ENCODE results near the gene CIAPIN1. TPM values are rescaled to one million over a fixed set of nuclear protein-coding genes. Genes with fewer than 3 reads are reported as not detected.

The CIAPIN1 gene
- total RNA-seq, 1 experiment from 2014 or later: 68.5 TPM

DNA sequence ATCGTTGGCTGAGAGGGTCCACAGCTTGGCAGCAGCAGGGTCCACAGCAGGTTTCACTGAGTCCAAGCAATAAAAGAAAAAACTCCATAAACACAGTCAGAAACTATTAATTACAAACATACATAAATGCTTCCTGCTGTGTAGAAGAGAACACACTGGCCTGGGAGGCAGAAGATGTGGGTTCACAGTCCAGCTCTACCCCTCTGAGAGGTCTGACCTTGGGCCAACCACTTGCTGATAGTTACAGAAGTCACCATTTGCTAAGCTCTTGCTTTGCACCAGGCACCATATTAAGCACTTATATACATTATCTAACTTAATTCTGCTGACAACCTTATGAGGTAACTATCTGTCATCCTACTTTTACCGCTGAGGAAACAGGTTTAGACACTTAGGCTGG is 14.7 kb downstream of the CIAPIN1 start:
- no TSS peak for BruUV-seq (replicated peaks)
- no peak for ATAC-seq
- RAD21 ChIA-PET (ENCODE audit: low non-redundant PET in 1 of 2, low total read pairs in 2 of 2, uncharacterized antibody in 2 of 2, unreplicated experiment in 2 of 2): no interaction called here
- peaks cover 68 to 72% of the 10 kb centered on the region in 2 experiments for H3K36me3 ChIP-seq (ENCODE audit: control insufficient read depth in 1 of 2, insufficient read depth in 2 of 2, low read length in 2 of 2)
- no peak overlapping the region for H3K27ac ChIP-seq (ENCODE audit: low read depth, low read length)
- intact Hi-C loops (cut with micrococcal nuclease): no loop called here
- no peaks in the 10 kb centered on the region for H3K79me2 ChIP-seq (ENCODE audit: insufficient read depth, low read length)
- no peaks in the 10 kb centered on the region for H4K20me1 ChIP-seq (ENCODE audit: insufficient read depth)
- H3K4me3 ChIP-seq (replicated peaks in 1 of 2; ENCODE audit: low read depth in 1 of 2, low read length in 2 of 2): no peak overlapping the region
- CTCF ChIA-PET: no interaction called here
- no peak for TF ChIP-seq TCF7L2 (IDR thresholded peaks at IDR 0.05; ENCODE audit: borderline replicate concordance, extremely low read depth, insufficient read depth, insufficient read length)
- TF ChIP-seq EGR1 (IDR thresholded peaks at IDR 0.05; ENCODE audit: low read depth): no peak
- TF ChIP-seq SP1 (IDR thresholded peaks at IDR 0.05; ENCODE audit: low read depth): no peak
- no peak for TF ChIP-seq ZFX (IDR thresholded peaks at IDR 0.05)
- no peak for TF ChIP-seq CEBPB (IDR thresholded peaks at IDR 0.05; ENCODE audit: low read depth)
- TF ChIP-seq, protein P1, sequence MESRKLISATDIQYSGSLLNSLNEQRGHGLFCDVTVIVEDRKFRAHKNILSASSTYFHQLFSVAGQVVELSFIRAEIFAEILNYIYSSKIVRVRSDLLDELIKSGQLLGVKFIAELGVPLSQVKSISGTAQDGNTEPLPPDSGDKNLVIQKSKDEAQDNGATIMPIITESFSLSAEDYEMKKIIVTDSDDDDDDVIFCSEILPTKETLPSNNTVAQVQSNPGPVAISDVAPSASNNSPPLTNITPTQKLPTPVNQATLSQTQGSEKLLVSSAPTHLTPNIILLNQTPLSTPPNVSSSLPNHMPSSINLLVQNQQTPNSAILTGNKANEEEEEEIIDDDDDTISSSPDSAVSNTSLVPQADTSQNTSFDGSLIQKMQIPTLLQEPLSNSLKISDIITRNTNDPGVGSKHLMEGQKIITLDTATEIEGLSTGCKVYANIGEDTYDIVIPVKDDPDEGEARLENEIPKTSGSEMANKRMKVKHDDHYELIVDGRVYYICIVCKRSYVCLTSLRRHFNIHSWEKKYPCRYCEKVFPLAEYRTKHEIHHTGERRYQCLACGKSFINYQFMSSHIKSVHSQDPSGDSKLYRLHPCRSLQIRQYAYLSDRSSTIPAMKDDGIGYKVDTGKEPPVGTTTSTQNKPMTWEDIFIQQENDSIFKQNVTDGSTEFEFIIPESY (IDR thresholded peaks at IDR 0.05; ENCODE audit: extremely low read depth, insufficient replicate concordance, low read length): no peak
- no peak for TF ChIP-seq EZH2phosphoT487 (IDR thresholded peaks at IDR 0.05; ENCODE audit: borderline replicate concordance)
- TF ChIP-seq POLR2A (IDR thresholded peaks at IDR 0.05; ENCODE audit: borderline replicate concordance, extremely low read depth, insufficient read depth, insufficient read length): no peak
- TF ChIP-seq, protein P2, sequence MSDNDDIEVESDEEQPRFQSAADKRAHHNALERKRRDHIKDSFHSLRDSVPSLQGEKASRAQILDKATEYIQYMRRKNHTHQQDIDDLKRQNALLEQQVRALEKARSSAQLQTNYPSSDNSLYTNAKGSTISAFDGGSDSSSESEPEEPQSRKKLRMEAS (IDR thresholded peaks at IDR 0.05): no peak
- TF ChIP-seq SIN3A (IDR thresholded peaks at IDR 0.05; ENCODE audit: low read depth): no peak
- TF ChIP-seq RAD21 (IDR thresholded peaks at IDR 0.05; ENCODE audit: low read depth): no peak
- no peak overlapping the region for H3K4me2 ChIP-seq (ENCODE audit: low read length)
- H3K9me3 ChIP-seq (ENCODE audit: control insufficient read depth in 1 of 2, insufficient read depth in 1 of 2, low read depth in 1 of 2, low read length in 2 of 2): no peaks in the 10 kb centered on the region
- no peaks in the 10 kb centered on the region for H3K4me1 ChIP-seq (ENCODE audit: control insufficient read depth in 1 of 2, insufficient read depth in 2 of 2, low read length in 2 of 2)
- H2AFZ ChIP-seq (ENCODE audit: low read depth, low read length, poor library complexity, severe bottlenecking): no peak overlapping the region
- DNase-seq (ENCODE audit: low read depth, low spot score): no peak
- H3K27me3 ChIP-seq (ENCODE audit: insufficient read depth, low read length): no peaks in the 10 kb centered on the region
- H3K9ac ChIP-seq (ENCODE audit: low read length): no peak overlapping the region
- POLR2A ChIA-PET: no interaction called here
- no peaks in the 10 kb centered on the region for H3K9me2 ChIP-seq (ENCODE audit: insufficient read depth)
